NCI-H146 (cell line): ENCODE results near the gene RCVRN.

ENCODE experiments used
- DNase-seq: peaks from one replicate; lab custom pipeline; 2025; lab: John Stamatoyannopoulos, UW

Gene RCVRN

GRCh38 chr17:9905078-9905415 is at the start of gene RCVRN:
Gene RCVRN (minus strand): TSS chr17:9905271. CDS start chr17:9905180, 91 bp downstream.
- no peak for DNase-seq

- DNase-seq, result no peak
These were observed 48.4 kb upstream of the RCVRN start for GRCh38 chr17:9953492-9953891.

GRCh38 chr17:9951803-9952202 is 46.7 kb upstream of the RCVRN start:
- DNase-seq, result no peak

GRCh38 chr17:9948928-9949327 is 43.9 kb upstream of the RCVRN start:
- no peak for DNase-seq

- DNase-seq, result no peak
These were observed 39.6 kb upstream of the RCVRN start for GRCh38 chr17:9944704-9945103.

GRCh38 chr17:9943343-9943742 is 38.3 kb upstream of the RCVRN start:
- DNase-seq, result no peak

GRCh38 chr17:9942885-9943284 is 37.8 kb upstream of the RCVRN start:
- no peak for DNase-seq

- no peak for DNase-seq
These were observed 36.2 kb upstream of the RCVRN start for GRCh38 chr17:9941305-9941704.

GRCh38 chr17:9940841-9941240 is 35.8 kb upstream of the RCVRN start:
- DNase-seq, result no peak

GRCh38 chr17:9938764-9939163 is 33.7 kb upstream of the RCVRN start:
- DNase-seq, result no peak

- no peak for DNase-seq
These were observed 32.8 kb upstream of the RCVRN start for GRCh38 chr17:9937901-9938300.

GRCh38 chr17:9937241-9937761 is 32.2 kb upstream of the RCVRN start:
- no peak for DNase-seq

GRCh38 chr17:9936095-9936494 is 31.0 kb upstream of the RCVRN start:
- DNase-seq, result no peak

- no peak for DNase-seq
These were observed 30.3 kb upstream of the RCVRN start for GRCh38 chr17:9935408-9935807.

- no peak for DNase-seq
These were observed 29.3 kb upstream of the RCVRN start for GRCh38 chr17:9934331-9934730.

- DNase-seq, result no peak
These were observed 27.4 kb upstream of the RCVRN start for GRCh38 chr17:9932491-9932890.

GRCh38 chr17:9931144-9931741 is 26.2 kb upstream of the RCVRN start:
- DNase-seq, result no peak

GRCh38 chr17:9929871-9930270 is 24.8 kb upstream of the RCVRN start:
- no peak for DNase-seq

- DNase-seq, result peak; percentile 19
These were observed 23.7 kb upstream of the RCVRN start for GRCh38 chr17:9928601-9929333.

GRCh38 chr17:9926150-9926804 is 21.2 kb upstream of the RCVRN start:
- no peak for DNase-seq

GRCh38 chr17:9925457-9925856 is 20.4 kb upstream of the RCVRN start:
- DNase-seq, result no peak

- peak; percentile 25 for DNase-seq
These were observed 19.7 kb upstream of the RCVRN start for GRCh38 chr17:9924735-9925191.
